ENCODE results near the gene NEK6.
"Not testable (repeated sequence)": the region's sequence is repeated elsewhere in the genome, so short reads cannot be mapped to it uniquely, and the experiment has no call there.

NEK6 gene

DNA sequence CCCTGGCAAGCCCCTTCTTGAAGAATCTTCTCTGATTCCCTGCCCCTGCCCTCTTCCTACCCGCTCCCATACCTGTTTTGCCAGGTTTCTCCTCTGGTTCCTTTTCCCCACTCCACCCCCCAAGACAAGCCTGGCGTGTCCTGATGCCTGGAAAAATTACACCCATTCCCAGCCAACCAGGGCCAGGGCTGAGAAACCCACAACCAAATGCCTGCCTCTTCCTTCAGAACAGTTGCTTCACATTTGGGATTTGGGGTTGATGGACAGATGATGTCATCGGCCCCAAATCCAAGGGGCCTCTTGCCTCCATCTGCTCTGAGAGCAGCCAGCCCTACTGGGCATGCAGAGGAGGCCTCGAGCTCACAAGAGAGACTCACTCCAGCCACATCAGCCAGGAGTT lies 8.8 kb upstream of the NEK6 start:
- Mint-ChIP-seq H3K27me3 (ENCODE audit: low read depth) (no peaks in the 10 kb centered on the region), H3K36me3 (ENCODE audit: low read depth) (no peaks in the 10 kb centered on the region), H3K4me1 (peaks cover 18% of the 10 kb centered on the region), H3K4me3 (no peak overlapping the region), H3K9me3 (no peaks in the 10 kb centered on the region), H3K27ac (peak overlapping the region in 2 of 3 experiments; percentile 60 to 78)
- TF ChIP-seq, protein P1, sequence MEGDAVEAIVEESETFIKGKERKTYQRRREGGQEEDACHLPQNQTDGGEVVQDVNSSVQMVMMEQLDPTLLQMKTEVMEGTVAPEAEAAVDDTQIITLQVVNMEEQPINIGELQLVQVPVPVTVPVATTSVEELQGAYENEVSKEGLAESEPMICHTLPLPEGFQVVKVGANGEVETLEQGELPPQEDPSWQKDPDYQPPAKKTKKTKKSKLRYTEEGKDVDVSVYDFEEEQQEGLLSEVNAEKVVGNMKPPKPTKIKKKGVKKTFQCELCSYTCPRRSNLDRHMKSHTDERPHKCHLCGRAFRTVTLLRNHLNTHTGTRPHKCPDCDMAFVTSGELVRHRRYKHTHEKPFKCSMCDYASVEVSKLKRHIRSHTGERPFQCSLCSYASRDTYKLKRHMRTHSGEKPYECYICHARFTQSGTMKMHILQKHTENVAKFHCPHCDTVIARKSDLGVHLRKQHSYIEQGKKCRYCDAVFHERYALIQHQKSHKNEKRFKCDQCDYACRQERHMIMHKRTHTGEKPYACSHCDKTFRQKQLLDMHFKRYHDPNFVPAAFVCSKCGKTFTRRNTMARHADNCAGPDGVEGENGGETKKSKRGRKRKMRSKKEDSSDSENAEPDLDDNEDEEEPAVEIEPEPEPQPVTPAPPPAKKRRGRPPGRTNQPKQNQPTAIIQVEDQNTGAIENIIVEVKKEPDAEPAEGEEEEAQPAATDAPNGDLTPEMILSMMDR (IDR thresholded peaks at IDR 0.05; ENCODE audit: unreplicated experiment in 3 of 3): no peak

DNA sequence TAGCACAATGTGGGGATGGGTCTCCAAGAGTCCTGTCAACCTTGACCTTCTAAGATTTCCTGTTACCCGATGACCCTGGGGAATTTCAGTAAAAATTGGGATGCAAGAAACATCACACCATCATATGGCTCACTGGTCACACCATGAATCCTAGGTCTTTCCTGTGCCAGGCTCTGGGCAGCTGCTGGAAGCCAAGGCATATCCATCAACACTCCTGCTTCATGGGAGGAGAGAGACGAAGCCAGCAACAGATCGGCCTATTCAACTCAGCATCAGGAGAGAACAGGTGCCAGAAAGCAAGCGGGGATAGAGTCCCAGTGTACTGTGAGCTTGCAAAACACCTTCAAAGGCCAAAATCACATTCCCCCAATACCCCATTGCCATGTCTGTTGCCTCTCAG lies 6.5 kb upstream of the NEK6 start:
- no peak overlapping the region for H3K4me3 Mint-ChIP-seq
- H3K27me3 Mint-ChIP-seq (ENCODE audit: low read depth): no peaks in the 10 kb centered on the region
- peaks cover 26% of the 10 kb centered on the region for H3K4me1 Mint-ChIP-seq
- no peaks in the 10 kb centered on the region for H3K9me3 Mint-ChIP-seq
- H3K27ac Mint-ChIP-seq: peak overlapping the region in 2 of 3 experiments; percentile 12 to 66
- TF ChIP-seq, protein P1 (IDR thresholded peaks at IDR 0.05; ENCODE audit: unreplicated experiment in 3 of 3): no peak
- H3K36me3 Mint-ChIP-seq (ENCODE audit: low read depth): no peaks in the 10 kb centered on the region

DNA sequence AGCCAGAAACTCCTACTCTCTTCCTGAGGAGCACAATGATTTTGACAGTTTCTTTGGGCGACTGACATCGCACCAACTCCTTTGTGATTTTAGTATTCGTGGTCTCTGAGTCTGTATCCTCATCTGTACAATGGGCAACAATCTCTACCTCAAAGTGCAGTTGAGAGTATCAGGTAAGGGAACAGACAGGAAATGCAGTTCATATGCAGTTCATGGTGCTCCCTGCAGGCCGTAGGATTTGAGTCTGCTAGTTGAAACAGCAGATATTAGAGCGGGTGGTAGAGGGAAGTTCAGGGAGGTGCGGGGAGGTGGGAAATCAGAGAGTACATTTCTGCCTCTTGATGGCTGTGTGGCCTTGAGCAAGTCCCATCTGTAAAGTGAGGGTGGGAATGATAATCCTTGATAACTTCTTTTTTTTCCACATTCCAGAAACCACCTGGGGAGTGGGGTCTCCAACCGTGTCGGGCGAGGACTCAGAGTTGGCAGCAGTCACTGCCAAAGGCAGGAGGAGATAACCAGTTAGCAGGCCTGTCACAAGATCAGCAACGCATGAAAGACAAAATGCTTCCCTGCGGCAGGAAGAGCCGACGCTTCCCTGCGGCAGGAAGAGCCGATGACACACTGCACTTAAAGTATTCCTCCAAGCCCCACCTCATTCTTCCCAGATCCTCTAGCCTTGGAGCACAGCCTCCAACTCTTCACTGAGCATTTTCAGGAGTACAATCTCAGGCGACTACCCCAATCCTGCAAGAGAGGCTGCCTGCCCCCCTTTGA lies 6.0 kb upstream of the NEK6 start:
- Mint-ChIP-seq H3K27me3 (ENCODE audit: low read depth) (no peaks in the 10 kb centered on the region), H3K4me1 (peaks cover 30% of the 10 kb centered on the region), H3K9me3 (no peaks in the 10 kb centered on the region), H3K36me3 (ENCODE audit: low read depth) (no peaks in the 10 kb centered on the region), H3K27ac (peak overlapping the region; percentile 12 to 66 (median 32)), H3K4me3 (peak overlapping the region in 1 of 3 experiments; percentile 34)
- TF ChIP-seq, protein P1 (IDR thresholded peaks at IDR 0.05; ENCODE audit: unreplicated experiment in 3 of 3): no peak

DNA sequence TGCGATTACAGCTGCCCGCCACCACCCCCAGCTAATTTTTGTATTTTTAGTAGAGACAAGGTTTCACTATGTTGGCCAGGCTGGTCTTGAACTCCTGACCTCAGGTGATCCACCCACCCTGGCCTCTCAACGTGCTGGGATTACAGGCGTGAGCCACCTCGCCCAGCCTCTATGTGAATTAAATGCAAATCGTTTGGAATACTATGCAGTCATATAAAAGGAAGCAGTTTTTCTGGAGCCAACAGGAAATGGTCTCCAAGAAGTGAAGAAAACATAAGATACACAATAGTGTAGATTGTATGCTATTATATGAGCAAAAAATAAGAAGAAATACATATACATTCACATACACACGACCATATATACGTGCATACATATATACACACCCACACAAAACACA lies 4.9 kb upstream of the NEK6 start:
- H3K36me3 Mint-ChIP-seq (ENCODE audit: low read depth); H3K27ac Mint-ChIP-seq; H3K9me3 Mint-ChIP-seq; H3K27me3 Mint-ChIP-seq (ENCODE audit: low read depth); H3K4me3 Mint-ChIP-seq: not testable (repeated sequence)
- peaks cover 30% of the 10 kb centered on the region for H3K4me1 Mint-ChIP-seq

DNA sequence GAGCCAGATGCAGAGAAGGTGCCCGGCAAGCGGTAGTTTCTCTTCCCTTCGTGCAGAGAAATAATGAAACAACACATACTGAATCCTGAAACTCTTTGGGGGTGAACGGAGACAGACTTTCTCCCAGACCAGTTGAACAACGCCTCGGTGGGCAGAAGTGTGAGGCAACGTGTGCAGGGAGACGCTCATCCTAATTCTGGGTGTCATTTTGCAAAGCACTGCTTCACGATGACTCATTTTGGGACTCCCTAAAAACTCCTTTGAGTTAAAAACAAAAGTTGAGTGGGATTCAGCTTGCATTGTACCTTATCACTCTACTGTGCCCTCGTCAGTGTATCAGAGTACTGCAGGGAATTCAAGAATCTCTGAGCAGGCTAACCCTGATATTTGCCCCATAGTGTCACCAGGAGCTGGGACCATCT lies 3.5 kb upstream of the NEK6 start:
- TF ChIP-seq, protein P1 (IDR thresholded peaks at IDR 0.05; ENCODE audit: unreplicated experiment in 3 of 3): no peak
- Mint-ChIP-seq H3K4me3 (peak overlapping the region in 2 of 3 experiments; percentile 69 to 74), H3K4me1 (peaks cover 37% of the 10 kb centered on the region), H3K36me3 (ENCODE audit: low read depth) (no peaks in the 10 kb centered on the region), H3K27ac (peak overlapping the region; percentile 30 to 60 (median 53)), H3K9me3 (no peaks in the 10 kb centered on the region), H3K27me3 (ENCODE audit: low read depth) (no peaks in the 10 kb centered on the region)

DNA sequence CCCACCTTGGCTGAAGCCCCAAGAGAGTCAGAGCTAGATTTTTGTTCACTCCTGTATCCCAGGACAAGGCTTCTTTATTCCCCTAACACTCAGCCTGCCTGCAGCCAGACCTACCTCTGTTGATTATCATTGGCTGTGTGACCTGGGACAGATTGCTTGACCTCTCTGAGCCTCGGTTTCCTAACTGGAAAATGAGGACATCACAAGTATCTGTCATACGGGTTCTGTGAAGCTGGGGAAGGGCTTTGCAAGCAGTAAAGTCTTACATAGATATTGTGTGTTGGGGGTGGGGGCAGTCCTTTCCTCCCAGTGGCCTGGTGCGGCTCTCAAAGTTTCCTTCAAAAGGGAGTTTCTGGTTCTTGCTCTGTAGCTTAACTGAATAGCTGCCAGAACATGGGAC lies 2.5 kb upstream of the NEK6 start:
- Mint-ChIP-seq H3K36me3 (ENCODE audit: low read depth) (no peaks in the 10 kb centered on the region), H3K27ac (no peak overlapping the region), H3K4me3 (peak overlapping the region in 1 of 3 experiments; percentile 23), H3K4me1 (peaks cover 45% of the 10 kb centered on the region), H3K9me3 (no peaks in the 10 kb centered on the region), H3K27me3 (ENCODE audit: low read depth) (no peaks in the 10 kb centered on the region)
- TF ChIP-seq, protein P1 (IDR thresholded peaks at IDR 0.05; ENCODE audit: unreplicated experiment in 3 of 3): no peak
